Measurements from ENCODE around the gene OXCT1. TPM values are rescaled to one million over a fixed set of nuclear protein-coding genes. Genes with fewer than 3 reads are reported as not detected.

The OXCT1 gene
- total and polyA plus RNA-seq, 2 experiments from 2014 or later = 12.4 to 16.9 TPM

- Histone ChIP-seq H3K36me3 (replicated peaks; ENCODE audit: insufficient read depth, low read depth) (no peaks in the 10 kb centered on the region), H4K20me1 (ENCODE audit: insufficient read depth, poor library complexity, severe bottlenecking) (no peaks in the 10 kb centered on the region), H2AFZ (no peak overlapping the region), H3K4me2 (no peak overlapping the region), H3K4me3 (no peak overlapping the region), H3K27me3 (no peaks in the 10 kb centered on the region), H3K9me2 (replicated peaks; ENCODE audit: insufficient read depth) (no peaks in the 10 kb centered on the region), H3K27ac (no peak overlapping the region), H3K79me2 (peaks cover 8% of the 10 kb centered on the region), H3K9me3 (ENCODE audit: low read depth) (no peaks in the 10 kb centered on the region), H3K4me1 (ENCODE audit: insufficient read depth) (no peaks in the 10 kb centered on the region)
- TF ChIP-seq EZH2phosphoT487 (IDR thresholded peaks at IDR 0.05; ENCODE audit: low read depth, severe bottlenecking, unreplicated experiment) (no peak), EZH2 (IDR thresholded peaks at IDR 0.05; ENCODE audit: borderline replicate concordance) (no peak)
- TF ChIP-seq, protein P1, sequence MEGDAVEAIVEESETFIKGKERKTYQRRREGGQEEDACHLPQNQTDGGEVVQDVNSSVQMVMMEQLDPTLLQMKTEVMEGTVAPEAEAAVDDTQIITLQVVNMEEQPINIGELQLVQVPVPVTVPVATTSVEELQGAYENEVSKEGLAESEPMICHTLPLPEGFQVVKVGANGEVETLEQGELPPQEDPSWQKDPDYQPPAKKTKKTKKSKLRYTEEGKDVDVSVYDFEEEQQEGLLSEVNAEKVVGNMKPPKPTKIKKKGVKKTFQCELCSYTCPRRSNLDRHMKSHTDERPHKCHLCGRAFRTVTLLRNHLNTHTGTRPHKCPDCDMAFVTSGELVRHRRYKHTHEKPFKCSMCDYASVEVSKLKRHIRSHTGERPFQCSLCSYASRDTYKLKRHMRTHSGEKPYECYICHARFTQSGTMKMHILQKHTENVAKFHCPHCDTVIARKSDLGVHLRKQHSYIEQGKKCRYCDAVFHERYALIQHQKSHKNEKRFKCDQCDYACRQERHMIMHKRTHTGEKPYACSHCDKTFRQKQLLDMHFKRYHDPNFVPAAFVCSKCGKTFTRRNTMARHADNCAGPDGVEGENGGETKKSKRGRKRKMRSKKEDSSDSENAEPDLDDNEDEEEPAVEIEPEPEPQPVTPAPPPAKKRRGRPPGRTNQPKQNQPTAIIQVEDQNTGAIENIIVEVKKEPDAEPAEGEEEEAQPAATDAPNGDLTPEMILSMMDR (IDR thresholded peaks at IDR 0.05; ENCODE audit: poor library complexity) = no peak
- DNase-seq (ENCODE audit: low spot score) = no peak
Measured at GRCh38 chr5:41863871-41864486, 6.2 kb downstream of the OXCT1 start.

DNA sequence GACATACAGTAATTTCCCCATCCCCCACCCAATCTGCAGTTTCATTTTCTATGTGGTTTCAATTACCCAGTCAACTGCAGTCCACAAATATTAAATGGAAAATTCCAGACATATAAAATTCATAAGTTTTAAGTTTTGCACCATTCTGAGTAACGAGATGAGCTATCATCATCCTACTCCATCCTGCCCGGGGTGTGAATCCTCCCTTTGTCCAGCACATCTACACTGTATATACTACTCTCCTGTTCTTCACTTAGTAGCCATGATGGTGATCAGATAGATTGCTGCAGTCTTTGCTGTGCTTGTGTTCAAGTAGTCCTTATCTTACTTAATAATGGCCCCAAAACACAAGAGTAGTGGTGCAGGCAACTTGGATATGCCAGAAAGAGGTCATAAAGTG, 11.3 kb downstream of the OXCT1 start:
- no peak overlapping the region for H2AFZ ChIP-seq
- no peak overlapping the region for H3K27ac ChIP-seq
- H3K9me3 ChIP-seq (ENCODE audit: low read depth) = no peaks in the 10 kb centered on the region
- H3K4me2 ChIP-seq = no peak overlapping the region
- H3K9me2 ChIP-seq (replicated peaks; ENCODE audit: insufficient read depth) = no peaks in the 10 kb centered on the region
- no peaks in the 10 kb centered on the region for H4K20me1 ChIP-seq (ENCODE audit: insufficient read depth, poor library complexity, severe bottlenecking)
- DNase-seq (ENCODE audit: low spot score) = no peak
- no peaks in the 10 kb centered on the region for H3K4me1 ChIP-seq (ENCODE audit: insufficient read depth)
- no peak overlapping the region for H3K4me3 ChIP-seq
- H3K27me3 ChIP-seq = no peaks in the 10 kb centered on the region
- H3K79me2 ChIP-seq = no peaks in the 10 kb centered on the region
- no peaks in the 10 kb centered on the region for H3K36me3 ChIP-seq (replicated peaks; ENCODE audit: insufficient read depth, low read depth)
- no peak for TF ChIP-seq EZH2phosphoT487 (IDR thresholded peaks at IDR 0.05; ENCODE audit: low read depth, severe bottlenecking, unreplicated experiment)
- TF ChIP-seq, protein P1 (IDR thresholded peaks at IDR 0.05; ENCODE audit: poor library complexity) = no peak
- TF ChIP-seq EZH2 (IDR thresholded peaks at IDR 0.05; ENCODE audit: borderline replicate concordance) = no peak
- WGBS (ENCODE audit: low lambda C conversion rate, missing lambda C conversion rate) = 92% methylated on average over 2 of the region's 2 CpGs

DNA sequence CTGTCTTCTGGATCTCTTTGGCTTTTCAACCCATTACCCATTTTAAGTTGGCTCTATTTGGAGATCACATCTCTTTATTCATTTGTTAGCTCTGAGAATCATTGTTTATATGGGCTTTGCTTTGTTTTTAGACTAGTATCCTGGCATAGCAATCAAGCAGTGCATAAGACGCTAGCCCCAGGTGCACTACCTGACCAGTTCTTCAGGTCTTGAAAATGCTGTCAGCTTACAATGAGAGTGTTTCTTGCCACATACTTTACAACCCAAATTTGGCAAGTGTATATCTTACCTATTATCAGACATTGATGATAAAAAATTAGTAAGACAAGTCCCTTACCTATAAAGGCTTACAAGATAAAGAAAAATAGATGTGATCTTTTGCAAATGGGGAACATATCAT, 12.2 kb downstream of the OXCT1 start:
- H3K36me3 ChIP-seq (replicated peaks; ENCODE audit: insufficient read depth, low read depth) = no peaks in the 10 kb centered on the region
- H4K20me1 ChIP-seq (ENCODE audit: insufficient read depth, poor library complexity, severe bottlenecking) = no peaks in the 10 kb centered on the region
- H2AFZ ChIP-seq = no peak overlapping the region
- no peaks in the 10 kb centered on the region for H3K9me3 ChIP-seq (ENCODE audit: low read depth)
- 83% methylated on average over 1 of the region's 1 CpG for WGBS (ENCODE audit: low lambda C conversion rate, missing lambda C conversion rate)
- no peak overlapping the region for H3K4me2 ChIP-seq
- H3K4me3 ChIP-seq = no peak overlapping the region
- no peaks in the 10 kb centered on the region for H3K27me3 ChIP-seq
- H3K79me2 ChIP-seq = no peaks in the 10 kb centered on the region
- no peak for DNase-seq (ENCODE audit: low spot score)
- H3K4me1 ChIP-seq (ENCODE audit: insufficient read depth) = no peaks in the 10 kb centered on the region
- no peak overlapping the region for H3K27ac ChIP-seq
- H3K9me2 ChIP-seq (replicated peaks; ENCODE audit: insufficient read depth) = no peaks in the 10 kb centered on the region
- TF ChIP-seq EZH2phosphoT487 (IDR thresholded peaks at IDR 0.05; ENCODE audit: low read depth, severe bottlenecking, unreplicated experiment) = no peak
- TF ChIP-seq, protein P1 (IDR thresholded peaks at IDR 0.05; ENCODE audit: poor library complexity) = no peak
- no peak for TF ChIP-seq EZH2 (IDR thresholded peaks at IDR 0.05; ENCODE audit: borderline replicate concordance)
